Keratinocyte (primary cell): ENCODE results near the gene CNTNAP5. TPM values are rescaled to one million over a fixed set of nuclear protein-coding genes. Genes with fewer than 3 reads are reported as not detected.

Source experiments
- DNase-seq: peaks from one replicate; pipeline ENCODE4 v3.0.0-alpha.2; 2011; ENCODE audit warnings: low read depth, missing footprints, low spot score
- FAIRE-seq: peaks from 2 replicates; lab custom pipeline; 2011; peaks lifted over from hg19 to GRCh38; lab: Jason Lieb, UNC
- H2AFZ ChIP-seq: 2 replicates; pipeline ENCODE4 v1.6.0; 2012; ENCODE audit warnings: low read length, control low read depth, inconsistent platforms; ENCODE audit not compliant: control insufficient read depth
- H3K27ac ChIP-seq: 2 replicates; pipeline ENCODE4 v1.5.1; 2011; ENCODE audit warnings: low read length; ENCODE audit not compliant: control insufficient read depth, insufficient read depth
- H3K27me3 ChIP-seq: 3 replicates; pipeline ENCODE4 v1.6.0; 2011; ENCODE audit warnings: low read length; ENCODE audit not compliant: control insufficient read depth, insufficient read depth; ENCODE audit errors: extremely low read depth
- H3K36me3 ChIP-seq, 2 experiments: 2 replicates in 1 of 2; 3 replicates in 1 of 2; pipeline ENCODE4 v1.5.1; 2011; ENCODE audit warnings: low read length in 2 of 2, mild to moderate bottlenecking in 1 of 2; ENCODE audit not compliant: control insufficient read depth in 2 of 2, insufficient read depth in 2 of 2; ENCODE audit errors: extremely low read depth in 1 of 2
- H3K4me1 ChIP-seq: 3 replicates; pipeline ENCODE4 v1.5.1; 2011; ENCODE audit warnings: low read length; ENCODE audit not compliant: control insufficient read depth, insufficient read depth; ENCODE audit errors: extremely low read depth
- H3K4me2 ChIP-seq: 3 replicates; pipeline ENCODE4 v1.6.0; 2011; ENCODE audit warnings: low read depth, low read length; ENCODE audit not compliant: control insufficient read depth, insufficient read depth; ENCODE audit errors: extremely low read depth
- H3K4me3 ChIP-seq, 3 experiments: fragments of 200-600 bp in 1 of 3; sonication (generic) in 1 of 3; 2 replicates in 2 of 3; 3 replicates in 1 of 3; pipeline ENCODE4 v1.5.1; 2011 to 2016; ENCODE audit warnings: low read length in 3 of 3, mild to moderate bottlenecking in 3 of 3, control low read depth in 2 of 3, inconsistent platforms in 1 of 3, low read depth in 1 of 3, mixed read lengths in 1 of 3, mixed run types in 1 of 3, moderate library complexity in 1 of 3; ENCODE audit not compliant: control insufficient read depth in 2 of 3, insufficient read depth in 2 of 3; ENCODE audit errors: extremely low read depth in 1 of 3
- H3K79me2 ChIP-seq: 2 replicates; pipeline ENCODE4 v1.6.0; 2012; ENCODE audit warnings: low read length; ENCODE audit not compliant: control insufficient read depth, insufficient read depth
- H3K9ac ChIP-seq: 3 replicates; pipeline ENCODE4 v1.6.0; 2011; ENCODE audit warnings: low read length; ENCODE audit not compliant: control insufficient read depth, insufficient read depth; ENCODE audit errors: extremely low read depth
- H3K9me1 ChIP-seq: 3 replicates; pipeline ENCODE4 v1.6.0; 2011; ENCODE audit warnings: low read length; ENCODE audit not compliant: control insufficient read depth, insufficient read depth; ENCODE audit errors: extremely low read depth
- H3K9me3 ChIP-seq: 2 replicates; pipeline ENCODE4 v1.5.1; 2012; ENCODE audit warnings: low read depth, low read length; ENCODE audit not compliant: control insufficient read depth
- H4K20me1 ChIP-seq: 3 replicates; pipeline ENCODE4 v1.6.0; 2011; ENCODE audit warnings: low read length; ENCODE audit not compliant: control insufficient read depth, insufficient read depth; ENCODE audit errors: extremely low read depth
- EZH2 ChIP-seq: IDR thresholded peaks from one replicate; pipeline ENCODE4 v1.6.1; 2012; ENCODE audit warnings: inconsistent platforms, mild to moderate bottlenecking, low read length, moderate library complexity
- dilution Hi-C: fragments of 300-500 bp; cut with MboI; formaldehyde crosslinking; loops from one replicate; pipeline ENCODE4 v1.7.0; 2020; ENCODE audit warnings: low sequenced_read_pairs; ENCODE audit not compliant: extremely low pct_ligation_motif_present
- polyA plus RNA-seq, 5 experiments: library from polyadenylated mRNA; depleted of rRNA in 3 of 5; stranded (reverse) in 3 of 5; stranded (forward) in 1 of 5; unstranded in 1 of 5; fragments of >200 nt; gene quantifications; 1 replicate in 1 of 5; 2 replicates in 3 of 5; 3 replicates in 1 of 5; pipeline versions ENCODE4 v1.2.1 to v1.2.3, GENCODE V29; 2011 to 2012; ENCODE audit warnings: missing spikeins in 2 of 5, low read depth in 1 of 5, low replicate concordance in 1 of 5
- TF ChIP-seq, protein P1 (sequence below), 3 experiments: IDR thresholded peaks in 1 of 3; conservative IDR thresholded peaks in 1 of 3; optimal IDR thresholded peaks in 1 of 3; 2 replicates in 2 of 3; 3 replicates in 1 of 3; pipeline versions ENCODE3 to v1.5.1; 2011; ENCODE audit warnings: low read length in 3 of 3, mild to moderate bottlenecking in 3 of 3, moderate library complexity in 2 of 3, control low read depth in 1 of 3, inconsistent platforms in 1 of 3; ENCODE audit not compliant: insufficient read depth in 2 of 3; ENCODE audit errors: extremely low read depth in 1 of 3

Gene CNTNAP5
- polyA plus RNA-seq, 1 donor (not counting 4 experiments of a cell fraction or from before 2014, with no cell fraction given), result not detected

- H3K9me3 ChIP-seq, result peaks cover 6% of the 10 kb centered on the region
- no peak for FAIRE-seq
Measured at GRCh38 chr2:124520953-124521352, 495.9 kb downstream of the CNTNAP5 start.

DNA sequence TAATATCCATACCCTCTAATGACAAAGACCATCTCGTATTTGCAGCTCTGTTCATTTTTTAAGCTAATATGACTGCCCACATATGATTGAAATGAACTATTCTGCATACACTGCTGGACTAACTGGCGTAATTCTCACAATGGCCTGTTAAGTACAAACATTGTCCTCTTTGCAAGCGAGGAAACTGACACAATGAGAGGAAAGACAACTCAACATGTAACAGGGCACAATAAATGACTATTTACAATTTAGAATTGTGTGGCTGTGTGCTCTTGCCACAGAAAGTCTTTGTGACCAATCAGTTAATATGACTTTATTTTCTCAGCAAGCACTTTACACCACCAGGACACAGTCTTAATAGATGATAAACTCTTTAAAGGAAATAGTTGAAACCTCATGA lies 498.0 kb downstream of the CNTNAP5 start:
- H3K9me3 ChIP-seq, result no peaks in the 10 kb centered on the region
- no peaks in the 10 kb centered on the region for H3K36me3 ChIP-seq
- H3K9ac ChIP-seq, result no peak overlapping the region
- H4K20me1 ChIP-seq, result no peaks in the 10 kb centered on the region
- FAIRE-seq (no peak), DNase-seq (no peak)
- H3K4me3 ChIP-seq, result no peak overlapping the region
- no peak overlapping the region for H3K4me2 ChIP-seq
- no peak overlapping the region for H2AFZ ChIP-seq
- TF ChIP-seq, protein P1, sequence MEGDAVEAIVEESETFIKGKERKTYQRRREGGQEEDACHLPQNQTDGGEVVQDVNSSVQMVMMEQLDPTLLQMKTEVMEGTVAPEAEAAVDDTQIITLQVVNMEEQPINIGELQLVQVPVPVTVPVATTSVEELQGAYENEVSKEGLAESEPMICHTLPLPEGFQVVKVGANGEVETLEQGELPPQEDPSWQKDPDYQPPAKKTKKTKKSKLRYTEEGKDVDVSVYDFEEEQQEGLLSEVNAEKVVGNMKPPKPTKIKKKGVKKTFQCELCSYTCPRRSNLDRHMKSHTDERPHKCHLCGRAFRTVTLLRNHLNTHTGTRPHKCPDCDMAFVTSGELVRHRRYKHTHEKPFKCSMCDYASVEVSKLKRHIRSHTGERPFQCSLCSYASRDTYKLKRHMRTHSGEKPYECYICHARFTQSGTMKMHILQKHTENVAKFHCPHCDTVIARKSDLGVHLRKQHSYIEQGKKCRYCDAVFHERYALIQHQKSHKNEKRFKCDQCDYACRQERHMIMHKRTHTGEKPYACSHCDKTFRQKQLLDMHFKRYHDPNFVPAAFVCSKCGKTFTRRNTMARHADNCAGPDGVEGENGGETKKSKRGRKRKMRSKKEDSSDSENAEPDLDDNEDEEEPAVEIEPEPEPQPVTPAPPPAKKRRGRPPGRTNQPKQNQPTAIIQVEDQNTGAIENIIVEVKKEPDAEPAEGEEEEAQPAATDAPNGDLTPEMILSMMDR (optimal IDR thresholded peaks at IDR 0.05 in 1 of 3, IDR thresholded peaks at IDR 0.05 in 1 of 3, conservative IDR thresholded peaks at IDR 0.05 in 1 of 3; ENCODE audit: extremely low read depth in 1 of 3, insufficient read depth in 2 of 3, low read length in 3 of 3), result no peak
- no peak for TF ChIP-seq EZH2
- no peak overlapping the region for H3K27ac ChIP-seq
- dilution Hi-C loops, result no loop called here
- no peaks in the 10 kb centered on the region for H3K4me1 ChIP-seq
- H3K79me2 ChIP-seq, result no peaks in the 10 kb centered on the region
- H3K9me1 ChIP-seq, result no peaks in the 10 kb centered on the region
- H3K27me3 ChIP-seq, result no peaks in the 10 kb centered on the region

More at GRCh38 chr2:124520953-124521352, 495.9 kb downstream of the CNTNAP5 start:
- no peak overlapping the region for H3K27ac ChIP-seq
- no peak overlapping the region for H2AFZ ChIP-seq
- H3K9ac ChIP-seq, result no peak overlapping the region
- H3K79me2 ChIP-seq, result no peaks in the 10 kb centered on the region
- TF ChIP-seq EZH2, result no peak
- TF ChIP-seq, protein P1 (optimal IDR thresholded peaks at IDR 0.05 in 1 of 3, IDR thresholded peaks at IDR 0.05 in 1 of 3, conservative IDR thresholded peaks at IDR 0.05 in 1 of 3; ENCODE audit: extremely low read depth in 1 of 3, insufficient read depth in 2 of 3, low read length in 3 of 3), result no peak
- no peak overlapping the region for H3K4me3 ChIP-seq
- no peaks in the 10 kb centered on the region for H3K27me3 ChIP-seq
- H3K4me2 ChIP-seq, result no peak overlapping the region
- dilution Hi-C loops, result no loop called here
- no peak for DNase-seq
- H4K20me1 ChIP-seq, result no peaks in the 10 kb centered on the region
- H3K4me1 ChIP-seq, result no peaks in the 10 kb centered on the region
- H3K36me3 ChIP-seq, result no peaks in the 10 kb centered on the region
- no peaks in the 10 kb centered on the region for H3K9me1 ChIP-seq
